ENCODE results near the gene GTF3C5. TPM values are rescaled to one million over a fixed set of nuclear protein-coding genes. Genes with fewer than 3 reads are reported as not detected.

The GTF3C5 gene
- total RNA-seq, 3 donors from 2014 or later (not counting 1 experiment from before 2014, with no cell fraction given) = 52.6 to 69.2 (median 60.4) TPM

DNA sequence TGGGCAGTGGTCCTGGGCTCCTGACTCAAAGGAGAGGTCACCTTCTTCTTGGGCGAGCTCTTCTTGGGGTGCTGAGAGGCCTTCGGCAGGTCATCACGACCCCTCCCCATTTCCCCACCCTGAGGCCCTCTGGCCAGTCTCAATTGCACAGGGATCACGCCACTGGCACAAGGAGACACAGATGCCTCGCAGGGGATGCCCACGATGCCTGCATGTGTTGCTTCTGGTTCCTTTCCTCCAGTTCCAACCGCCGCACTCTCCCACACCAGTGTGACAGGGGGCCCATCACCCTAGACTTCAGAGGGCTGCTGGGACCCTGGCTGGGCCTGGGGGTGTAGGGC is 32.3 kb downstream of the GTF3C5 start:
- no peak overlapping the region for H3K4me3 Mint-ChIP-seq
- intact Hi-C loops (cut with micrococcal nuclease) = no loop called here
- WGBS (ENCODE audit: insufficient coverage) = 70% methylated on average over 8 of the region's 8 CpGs

DNA sequence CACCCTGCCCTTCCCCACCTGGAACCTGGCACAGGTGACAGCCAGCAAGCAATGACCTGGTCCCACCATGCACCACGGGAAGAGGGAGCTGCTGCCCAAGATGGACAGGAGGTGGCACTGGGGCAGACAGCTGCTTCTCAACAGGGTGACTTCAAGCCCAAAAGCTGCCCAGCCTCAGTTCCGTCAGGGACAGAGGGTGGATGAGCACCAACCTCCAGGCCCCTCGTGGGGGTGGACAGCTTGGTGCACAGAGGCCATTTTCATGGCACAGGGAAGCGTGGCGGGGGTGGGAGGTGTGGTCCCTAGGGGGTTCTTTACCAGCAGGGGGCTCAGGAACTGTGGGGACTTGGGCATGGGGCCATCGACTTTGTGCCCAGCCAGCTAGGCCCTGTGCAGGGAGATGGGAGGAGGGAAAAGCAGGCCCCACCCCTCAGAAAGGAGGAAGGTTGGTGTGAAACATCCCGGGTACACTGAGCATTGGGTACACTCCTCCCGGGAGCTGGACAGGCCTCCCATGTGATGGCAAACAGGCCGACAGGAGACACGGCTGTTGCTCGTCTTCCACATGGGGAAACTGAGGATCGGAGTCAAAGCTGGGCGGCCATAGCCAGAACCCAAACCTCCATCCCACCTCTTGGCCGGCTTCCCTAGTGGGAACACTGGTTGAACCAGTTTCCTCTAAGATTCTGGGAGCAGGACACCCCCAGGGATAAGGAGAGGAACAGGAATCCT is 32.9 kb downstream of the GTF3C5 start:
- Histone ChIP-seq H3K4me1 (ENCODE audit: control insufficient read depth, insufficient read depth, low read length) (peaks cover 19% of the 10 kb centered on the region), H3K27ac (ENCODE audit: low read length) (no peak overlapping the region), H3K4me3 (ENCODE audit: low read length) (no peak overlapping the region), H3K27me3 (ENCODE audit: control insufficient read depth, insufficient read depth, low read length) (no peaks in the 10 kb centered on the region), H3K36me3 (ENCODE audit: control insufficient read depth, insufficient read depth, low read length) (no peaks in the 10 kb centered on the region), H3K9me3 (ENCODE audit: control insufficient read depth, insufficient read depth, low read length) (no peaks in the 10 kb centered on the region)
- ATAC-seq = no peak
- peaks cover 17 to 26% of the 10 kb centered on the region in 2 donors for H3K4me1 Mint-ChIP-seq
- no peaks in the 10 kb centered on the region for H3K36me3 Mint-ChIP-seq
- H3K27ac Mint-ChIP-seq = no peak overlapping the region
- intact Hi-C loops (cut with micrococcal nuclease) = no loop called here
- TF ChIP-seq, protein P1, sequence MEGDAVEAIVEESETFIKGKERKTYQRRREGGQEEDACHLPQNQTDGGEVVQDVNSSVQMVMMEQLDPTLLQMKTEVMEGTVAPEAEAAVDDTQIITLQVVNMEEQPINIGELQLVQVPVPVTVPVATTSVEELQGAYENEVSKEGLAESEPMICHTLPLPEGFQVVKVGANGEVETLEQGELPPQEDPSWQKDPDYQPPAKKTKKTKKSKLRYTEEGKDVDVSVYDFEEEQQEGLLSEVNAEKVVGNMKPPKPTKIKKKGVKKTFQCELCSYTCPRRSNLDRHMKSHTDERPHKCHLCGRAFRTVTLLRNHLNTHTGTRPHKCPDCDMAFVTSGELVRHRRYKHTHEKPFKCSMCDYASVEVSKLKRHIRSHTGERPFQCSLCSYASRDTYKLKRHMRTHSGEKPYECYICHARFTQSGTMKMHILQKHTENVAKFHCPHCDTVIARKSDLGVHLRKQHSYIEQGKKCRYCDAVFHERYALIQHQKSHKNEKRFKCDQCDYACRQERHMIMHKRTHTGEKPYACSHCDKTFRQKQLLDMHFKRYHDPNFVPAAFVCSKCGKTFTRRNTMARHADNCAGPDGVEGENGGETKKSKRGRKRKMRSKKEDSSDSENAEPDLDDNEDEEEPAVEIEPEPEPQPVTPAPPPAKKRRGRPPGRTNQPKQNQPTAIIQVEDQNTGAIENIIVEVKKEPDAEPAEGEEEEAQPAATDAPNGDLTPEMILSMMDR (IDR thresholded peaks at IDR 0.05) = no peak
- H3K27me3 Mint-ChIP-seq (ENCODE audit: low read depth in 2 of 2) = no peaks in the 10 kb centered on the region
- WGBS (ENCODE audit: insufficient coverage) = 88% methylated on average over 14 of the region's 14 CpGs
- no peak for DNase-seq
- no peaks in the 10 kb centered on the region for H3K9me3 Mint-ChIP-seq
- H3K4me3 Mint-ChIP-seq = no peak overlapping the region

More for the DNA sequence above, 32.3 kb downstream of the GTF3C5 start:
- Mint-ChIP-seq H3K27me3 (ENCODE audit: low read depth in 2 of 2) (no peaks in the 10 kb centered on the region), H3K36me3 (no peaks in the 10 kb centered on the region), H3K9me3 (no peaks in the 10 kb centered on the region), H3K27ac (no peak overlapping the region), H3K4me1 (peaks cover 22 to 31% of the 10 kb centered on the region in 2 donors)
- no peak for ATAC-seq
- TF ChIP-seq, protein P1 (IDR thresholded peaks at IDR 0.05) = no peak
- peaks cover 24% of the 10 kb centered on the region for H3K4me1 ChIP-seq (ENCODE audit: control insufficient read depth, insufficient read depth, low read length)
- DNase-seq = no peak
- H3K27ac ChIP-seq (ENCODE audit: low read length) = no peak overlapping the region
- no peaks in the 10 kb centered on the region for H3K27me3 ChIP-seq (ENCODE audit: control insufficient read depth, insufficient read depth, low read length)
- no peaks in the 10 kb centered on the region for H3K9me3 ChIP-seq (ENCODE audit: control insufficient read depth, insufficient read depth, low read length)
- no peak overlapping the region for H3K4me3 ChIP-seq (ENCODE audit: low read length)
- H3K36me3 ChIP-seq (ENCODE audit: control insufficient read depth, insufficient read depth, low read length) = no peaks in the 10 kb centered on the region

DNA sequence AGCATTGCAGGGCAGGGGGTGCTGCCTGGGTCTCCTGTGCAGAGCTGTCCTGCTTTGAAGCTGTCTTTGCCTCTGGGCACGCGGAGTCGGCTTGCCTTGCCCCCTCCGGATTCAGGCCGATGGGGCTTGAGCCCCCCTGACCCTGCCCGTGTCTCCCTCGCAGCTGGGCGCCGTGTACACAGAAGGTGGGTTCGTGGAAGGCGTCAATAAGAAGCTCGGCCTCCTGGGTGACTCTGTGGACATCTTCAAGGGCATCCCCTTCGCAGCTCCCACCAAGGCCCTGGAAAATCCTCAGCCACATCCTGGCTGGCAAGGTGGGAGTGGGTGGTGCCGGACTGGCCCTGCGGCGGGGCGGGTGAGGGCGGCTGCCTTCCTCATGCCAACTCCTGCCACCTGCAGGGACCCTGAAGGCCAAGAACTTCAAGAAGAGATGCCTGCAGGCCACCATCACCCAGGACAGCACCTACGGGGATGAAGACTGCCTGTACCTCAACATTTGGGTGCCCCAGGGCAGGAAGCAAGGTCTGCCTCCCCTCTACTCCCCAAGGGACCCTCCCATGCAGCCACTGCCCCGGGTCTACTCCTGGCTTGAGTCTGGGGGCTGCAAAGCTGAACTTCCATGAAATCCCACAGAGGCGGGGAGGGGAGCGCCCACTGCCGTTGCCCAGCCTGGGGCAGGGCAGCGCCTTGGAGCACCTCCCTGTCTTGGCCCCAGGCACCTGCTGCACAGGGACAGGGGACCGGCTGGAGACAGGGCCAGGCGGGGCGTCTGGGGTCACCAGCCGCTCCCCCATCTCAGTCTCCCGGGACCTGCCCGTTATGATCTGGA is 33.7 kb downstream of the GTF3C5 start:
- intact Hi-C loops (cut with micrococcal nuclease) = no loop called here
- H3K36me3 Mint-ChIP-seq = no peaks in the 10 kb centered on the region
- 92% methylated on average over 30 of the region's 30 CpGs for WGBS (ENCODE audit: insufficient coverage)
- no peak overlapping the region for H3K27ac Mint-ChIP-seq
- peaks cover 11% of the 10 kb centered on the region for H3K4me1 ChIP-seq (ENCODE audit: control insufficient read depth, insufficient read depth, low read length)
- H3K27ac ChIP-seq (ENCODE audit: low read length) = no peak overlapping the region
- H3K4me1 Mint-ChIP-seq = peaks cover 9 to 18% of the 10 kb centered on the region in 2 donors
- DNase-seq (no peak), ATAC-seq (no peak)
- TF ChIP-seq, protein P1 (IDR thresholded peaks at IDR 0.05) = no peak
- H3K36me3 ChIP-seq (ENCODE audit: control insufficient read depth, insufficient read depth, low read length) = no peaks in the 10 kb centered on the region
- H3K4me3 ChIP-seq (ENCODE audit: low read length) = no peak overlapping the region
- H3K4me3 Mint-ChIP-seq = no peak overlapping the region
- no peaks in the 10 kb centered on the region for H3K9me3 Mint-ChIP-seq
- H3K9me3 ChIP-seq (ENCODE audit: control insufficient read depth, insufficient read depth, low read length) = no peaks in the 10 kb centered on the region
- no peaks in the 10 kb centered on the region for H3K27me3 Mint-ChIP-seq (ENCODE audit: low read depth in 2 of 2)
- H3K27me3 ChIP-seq (ENCODE audit: control insufficient read depth, insufficient read depth, low read length) = no peaks in the 10 kb centered on the region
